Suprapubic skin (tissue), 4 donors: ENCODE results near the gene NPDC1. TPM values are rescaled to one million over a fixed set of nuclear protein-coding genes. Genes with fewer than 3 reads are reported as not detected.

Source experiments
- DNase-seq, 2 donors: peaks; one replicate each; pipeline ENCODE4 v3.0.0-alpha.2; 2019; ENCODE audit warnings: low spot score in 2 of 2
- H3K27ac ChIP-seq: fragments of 200-600 bp; sonication (generic); one replicate; pipeline ENCODE4 v1.5.1; 2019
- H3K27me3 ChIP-seq: fragments of 200-600 bp; sonication (generic); one replicate; pipeline ENCODE4 v1.5.1; 2019
- H3K36me3 ChIP-seq: fragments of 200-600 bp; sonication (generic); one replicate; pipeline ENCODE4 v1.5.1; 2019
- H3K4me1 ChIP-seq: fragments of 200-600 bp; sonication (generic); one replicate; pipeline ENCODE4 v1.5.1; 2019
- H3K4me3 ChIP-seq: fragments of 200-600 bp; sonication (generic); one replicate; pipeline ENCODE4 v1.5.1; 2019; ENCODE audit warnings: mild to moderate bottlenecking
- H3K9me3 ChIP-seq: fragments of 200-600 bp; sonication (generic); one replicate; pipeline ENCODE4 v1.5.1; 2019
- CTCF ChIP-seq, 2 donors: fragments of 200-600 bp in 1 of 2; fragments of 450-650 bp in 1 of 2; sonication (generic) in 1 of 2; IDR thresholded peaks; one replicate each; pipeline ENCODE4 v1.5.1; 2016 to 2019; ENCODE audit warnings: antibody characterized with exemption in 2 of 2, mild to moderate bottlenecking in 1 of 2, moderate library complexity in 1 of 2
- EP300 ChIP-seq: sonication (generic); formaldehyde crosslinking; IDR thresholded peaks from one replicate; pipeline ENCODE4 v1.6.1; 2017; ENCODE audit warnings: antibody characterized with exemption
- POLR2A ChIP-seq, 2 donors: fragments of 450-650 bp; IDR thresholded peaks; one replicate each; pipeline ENCODE4 v1.6.1; 2017; ENCODE audit warnings: antibody characterized with exemption in 2 of 2, mild to moderate bottlenecking in 2 of 2, moderate library complexity in 2 of 2
- POLR2AphosphoS5 ChIP-seq, 3 donors: sonication (generic); formaldehyde crosslinking; IDR thresholded peaks; one replicate each; pipeline ENCODE4 v1.6.1; 2017; ENCODE audit warnings: antibody characterized with exemption in 3 of 3
- WGBS: methylation state at CpG from one replicate; pipeline ENCODE4 v1.1.5; 2018; 5-methylcytosine and 5-hydroxymethylcytosine counted together
- total RNA-seq, 4 donors: library from RNA; depleted of rRNA; stranded (reverse); fragments of >200 nt; gene quantifications; one replicate each; pipeline ENCODE4 v1.1.0, GENCODE V29; 2016

NPDC1 gene
- total RNA-seq, 4 donors from 2014 or later = 22.2 to 64.0 (median 47.3) TPM

- TF ChIP-seq CTCF (IDR thresholded peaks at IDR 0.05) (no peak), POLR2AphosphoS5 (IDR thresholded peaks at IDR 0.05) (no peak), POLR2A (IDR thresholded peaks at IDR 0.05) (no peak), EP300 (no peak)
- 55% methylated on average over 10 of the region's 10 CpGs for WGBS
- DNase-seq = no peak
- Histone ChIP-seq H3K27ac (no peak overlapping the region), H3K4me1 (peaks cover 26% of the 10 kb centered on the region), H3K27me3 (peaks cover 4% of the 10 kb centered on the region), H3K4me3 (no peak overlapping the region), H3K36me3 (no peaks in the 10 kb centered on the region), H3K9me3 (no peaks in the 10 kb centered on the region)
These were observed 45.6 kb downstream of the NPDC1 start for GRCh38 chr9:137000177-137000930.

- peaks cover 4% of the 10 kb centered on the region for H3K27me3 ChIP-seq
- 71% methylated on average over 18 of the region's 18 CpGs for WGBS
- no peaks in the 10 kb centered on the region for H3K9me3 ChIP-seq
- H3K27ac ChIP-seq = no peak overlapping the region
- DNase-seq = no peak
- no peaks in the 10 kb centered on the region for H3K36me3 ChIP-seq
- TF ChIP-seq POLR2A (IDR thresholded peaks at IDR 0.05) (no peak), POLR2AphosphoS5 (IDR thresholded peaks at IDR 0.05) (no peak), CTCF (IDR thresholded peaks at IDR 0.05) (no peak), EP300 (no peak)
- peaks cover 51% of the 10 kb centered on the region for H3K4me1 ChIP-seq
- no peak overlapping the region for H3K4me3 ChIP-seq
These were observed 48.1 kb downstream of the NPDC1 start for GRCh38 chr9:136997830-136998234.

GRCh38 chr9:136997371-136997770 is 48.6 kb downstream of the NPDC1 start:
- H3K9me3 ChIP-seq = no peaks in the 10 kb centered on the region
- no peak overlapping the region for H3K4me3 ChIP-seq
- peaks cover 56% of the 10 kb centered on the region for H3K4me1 ChIP-seq
- H3K27ac ChIP-seq = no peak overlapping the region
- peaks cover 4% of the 10 kb centered on the region for H3K27me3 ChIP-seq
- WGBS = 84% methylated on average over 10 of the region's 10 CpGs
- no peak for DNase-seq
- H3K36me3 ChIP-seq = no peaks in the 10 kb centered on the region
- no peak for TF ChIP-seq POLR2A (IDR thresholded peaks at IDR 0.05)
- no peak for TF ChIP-seq EP300
- TF ChIP-seq CTCF (IDR thresholded peaks at IDR 0.05) = no peak
- no peak for TF ChIP-seq POLR2AphosphoS5 (IDR thresholded peaks at IDR 0.05)

- DNase-seq = no peak
- H3K36me3 ChIP-seq = no peaks in the 10 kb centered on the region
- peaks cover 4% of the 10 kb centered on the region for H3K27me3 ChIP-seq
- TF ChIP-seq EP300 (no peak), POLR2AphosphoS5 (IDR thresholded peaks at IDR 0.05) (no peak), CTCF (IDR thresholded peaks at IDR 0.05) (no peak), POLR2A (IDR thresholded peaks at IDR 0.05) (no peak)
- 39% methylated on average over 12 of the region's 35 CpGs for WGBS
- no peak within 1 kb of the TSS for H3K27ac ChIP-seq
- H3K9me3 ChIP-seq = no peaks in the 10 kb centered on the region
- peak within 1 kb of the TSS; percentile 33 for H3K4me3 ChIP-seq
- H3K4me1 ChIP-seq = peaks cover 60% of the 10 kb centered on the region
These were observed 49.4 kb downstream of the NPDC1 start, which contains the start of gene CLIC3 for GRCh38 chr9:136996361-136997292. TSS of gene CLIC3 (minus strand) at chr9:136996568. CDS start at chr9:136996543, 25 bp downstream.
